ENCODE measurements around the gene MED20. TPM values are rescaled to one million over a fixed set of nuclear protein-coding genes. Genes with fewer than 3 reads are reported as not detected.

The MED20 gene
- total RNA-seq, 2 experiments from 2014 or later: 20.6 to 22.3 TPM

- Mint-ChIP-seq H3K27me3 (ENCODE audit: low read depth) (no peaks in the 10 kb centered on the region), H3K4me1 (ENCODE audit: low read depth) (peaks cover 60% of the 10 kb centered on the region), H3K4me3 (peak overlapping the region; percentile 99), H3K36me3 (ENCODE audit: low read depth) (peaks cover 62% of the 10 kb centered on the region), H3K27ac (peak overlapping the region; percentile 97), H3K9me3 (ENCODE audit: insufficient read depth) (no peaks in the 10 kb centered on the region)
- ChIA-PET CTCF (interaction anchor here (1.0 to 19.0 kb wide), 14 partner anchors 12 to 164 kb away, joined by 3 to 451 read pairs (median 6); partner anchors contain the start of genes BYSL, MED20, TAF8 and TOMM6), POLR2A (interaction anchor here (0.6 to 13.1 kb wide), 16 partner anchors 10 to 154 kb away, joined by 3 to 372 read pairs (median 6); partner anchors contain the start of genes BYSL, MED20, TAF8 and TOMM6)
- DNase-seq (peak; percentile 83), ATAC-seq (peak; percentile 29)
Observed at GRCh38 chr6:41939848-41940758, 19.2 kb upstream of the MED20 start.

GRCh38 chr6:41939176-41939847 is 18.4 kb upstream of the MED20 start:
- peak overlapping the region; percentile 99 for H3K4me3 Mint-ChIP-seq
- H3K36me3 Mint-ChIP-seq (ENCODE audit: low read depth): peaks cover 70% of the 10 kb centered on the region
- H3K4me1 Mint-ChIP-seq (ENCODE audit: low read depth): peaks cover 60% of the 10 kb centered on the region
- peak overlapping the region; percentile 97 for H3K27ac Mint-ChIP-seq
- peak; percentile 60 for DNase-seq
- H3K9me3 Mint-ChIP-seq (ENCODE audit: insufficient read depth): no peaks in the 10 kb centered on the region
- ATAC-seq: no peak
- CTCF ChIA-PET: interaction anchor here (0.7 to 19.0 kb wide), 16 partner anchors 11 to 165 kb away, joined by 3 to 451 read pairs (median 6); partner anchors contain the start of genes BYSL, MED20, TAF8 and TOMM6
- POLR2A ChIA-PET: interaction anchor here (0.8 to 13.1 kb wide), 15 partner anchors 9 to 153 kb away, joined by 3 to 372 read pairs (median 9); partner anchors contain the start of genes BYSL, MED20, TAF8 and TOMM6
- no peaks in the 10 kb centered on the region for H3K27me3 Mint-ChIP-seq (ENCODE audit: low read depth)

GRCh38 chr6:41938590-41939175 is 17.7 kb upstream of the MED20 start:
- H3K27me3 Mint-ChIP-seq (ENCODE audit: low read depth): no peaks in the 10 kb centered on the region
- peak overlapping the region; percentile 97 for H3K27ac Mint-ChIP-seq
- DNase-seq (no peak), ATAC-seq (no peak)
- no peaks in the 10 kb centered on the region for H3K9me3 Mint-ChIP-seq (ENCODE audit: insufficient read depth)
- POLR2A ChIA-PET: interaction anchor here (1.2 to 13.1 kb wide), 9 partner anchors 8 to 151 kb away, joined by 4 to 372 read pairs (median 14); partner anchors contain the start of genes BYSL, MED20, TAF8 and TOMM6
- peaks cover 76% of the 10 kb centered on the region for H3K36me3 Mint-ChIP-seq (ENCODE audit: low read depth)
- peak overlapping the region; percentile 99 for H3K4me3 Mint-ChIP-seq
- H3K4me1 Mint-ChIP-seq (ENCODE audit: low read depth): peaks cover 63% of the 10 kb centered on the region
- CTCF ChIA-PET: interaction anchor here (0.7 to 19.0 kb wide), 16 partner anchors 16 to 276 kb away, joined by 3 to 451 read pairs (median 6); partner anchors contain the start of genes BYSL, MED20, TAF8 and TOMM6

- Mint-ChIP-seq H3K27ac (peak overlapping the region; percentile 97), H3K36me3 (ENCODE audit: low read depth) (peaks cover 80% of the 10 kb centered on the region), H3K9me3 (ENCODE audit: insufficient read depth) (no peaks in the 10 kb centered on the region), H3K27me3 (ENCODE audit: low read depth) (no peaks in the 10 kb centered on the region), H3K4me3 (peak overlapping the region; percentile 99), H3K4me1 (ENCODE audit: low read depth) (peaks cover 62% of the 10 kb centered on the region)
- peak; percentile 73 for DNase-seq
- ChIA-PET POLR2A (interaction anchor here (0.6 to 13.1 kb wide), 11 partner anchors 7 to 151 kb away, joined by 4 to 372 read pairs (median 9); partner anchors contain the start of genes BYSL, MED20, TAF8 and TOMM6), CTCF (interaction anchor here (0.7 to 19.0 kb wide), 12 partner anchors 15 to 277 kb away, joined by 3 to 451 read pairs (median 6); partner anchors contain the start of genes BYSL, MED20, TAF8 and TOMM6)
- ATAC-seq: no peak
Observed at GRCh38 chr6:41937861-41938574, 17.1 kb upstream of the MED20 start.

- Mint-ChIP-seq H3K9me3 (ENCODE audit: insufficient read depth) (no peaks in the 10 kb centered on the region), H3K27ac (peak overlapping the region; percentile 97), H3K27me3 (ENCODE audit: low read depth) (no peaks in the 10 kb centered on the region), H3K36me3 (ENCODE audit: low read depth) (peaks cover 85% of the 10 kb centered on the region), H3K4me3 (peak overlapping the region; percentile 99), H3K4me1 (ENCODE audit: low read depth) (peaks cover 61% of the 10 kb centered on the region)
- ChIA-PET POLR2A (interaction anchor here (1.5 to 13.1 kb wide), 6 partner anchors 9 to 106 kb away, joined by 3 to 372 read pairs (median 50); partner anchors contain the start of genes BYSL, MED20 and TAF8), CTCF (interaction anchor here (1.3 to 19.0 kb wide), 8 partner anchors 14 to 277 kb away, joined by 4 to 451 read pairs (median 12); partner anchors contain the start of genes BYSL, MED20, TAF8 and TOMM6)
- ATAC-seq: no peak
- no peak for DNase-seq
Observed at GRCh38 chr6:41937472-41937860, 16.5 kb upstream of the MED20 start.

- H3K36me3 Mint-ChIP-seq (ENCODE audit: low read depth): peaks cover 93% of the 10 kb centered on the region
- peak overlapping the region; percentile 99 for H3K4me3 Mint-ChIP-seq
- no peaks in the 10 kb centered on the region for H3K27me3 Mint-ChIP-seq (ENCODE audit: low read depth)
- ChIA-PET POLR2A (interaction anchor here (0.5 to 13.1 kb wide), 12 partner anchors 13 to 150 kb away, joined by 3 to 372 read pairs (median 4); partner anchors contain the start of genes BYSL, MED20 and TAF8), CTCF (interaction anchor here (0.7 to 19.0 kb wide), 19 partner anchors 9 to 167 kb away, joined by 3 to 451 read pairs (median 5); partner anchors contain the start of genes BYSL, MED20, TAF8 and TOMM6)
- ATAC-seq (peak; percentile 75), DNase-seq (peak; percentile 98)
- no peaks in the 10 kb centered on the region for H3K9me3 Mint-ChIP-seq (ENCODE audit: insufficient read depth)
- peaks cover 64% of the 10 kb centered on the region for H3K4me1 Mint-ChIP-seq (ENCODE audit: low read depth)
- peak overlapping the region; percentile 92 for H3K27ac Mint-ChIP-seq
Observed at GRCh38 chr6:41936073-41936837, 15.3 kb upstream of the MED20 start.

- ChIA-PET POLR2A (interaction anchor here (0.9 to 13.1 kb wide), 10 partner anchors 12 to 150 kb away, joined by 3 to 372 read pairs (median 4); partner anchors contain the start of genes BYSL, MED20 and TAF8), CTCF (interaction anchor here (0.8 to 19.0 kb wide), 17 partner anchors 9 to 149 kb away, joined by 3 to 451 read pairs (median 5); partner anchors contain the start of genes BYSL, MED20, TAF8 and TOMM6)
- Mint-ChIP-seq H3K27me3 (ENCODE audit: low read depth) (no peaks in the 10 kb centered on the region), H3K9me3 (ENCODE audit: insufficient read depth) (no peaks in the 10 kb centered on the region), H3K36me3 (ENCODE audit: low read depth) (peaks cover 96% of the 10 kb centered on the region), H3K27ac (peak overlapping the region; percentile 92), H3K4me3 (peak overlapping the region; percentile 99), H3K4me1 (ENCODE audit: low read depth) (peaks cover 67% of the 10 kb centered on the region)
- DNase-seq (no peak), ATAC-seq (peak; percentile 16)
Observed at GRCh38 chr6:41935685-41936072, 14.7 kb upstream of the MED20 start.

- DNase-seq (no peak), ATAC-seq (no peak)
- Mint-ChIP-seq H3K27ac (peak overlapping the region; percentile 92), H3K36me3 (ENCODE audit: low read depth) (peaks cover 96% of the 10 kb centered on the region), H3K27me3 (ENCODE audit: low read depth) (no peaks in the 10 kb centered on the region), H3K9me3 (ENCODE audit: insufficient read depth) (no peaks in the 10 kb centered on the region), H3K4me3 (peak overlapping the region; percentile 99), H3K4me1 (ENCODE audit: low read depth) (peaks cover 67% of the 10 kb centered on the region)
- CTCF ChIA-PET: interaction anchor here (1.4 to 19.0 kb wide), 6 partner anchors 12 to 148 kb away, joined by 4 to 451 read pairs (median 24); partner anchors contain the start of genes BYSL, MED20, TAF8 and TOMM6
- POLR2A ChIA-PET: interaction anchor here (1.1 to 13.1 kb wide), 8 partner anchors 12 to 109 kb away, joined by 3 to 372 read pairs (median 6); partner anchors contain the start of genes BYSL, MED20 and TAF8
Observed at GRCh38 chr6:41935193-41935574, 14.2 kb upstream of the MED20 start.
